GM19468 (cell line): ENCODE measurements around the gene LDLRAD3.

Source experiments
- ATAC-seq: cut with Tn5 transposase; IDR thresholded peaks from one replicate; pipeline ENCODE4 v1.9.1; 2021; ENCODE audit warnings: mild to moderate bottlenecking, moderate library complexity, moderate number of reproducible peaks; ENCODE audit not compliant: unreplicated experiment; ENCODE audit errors: extremely low read depth

Gene LDLRAD3

DNA sequence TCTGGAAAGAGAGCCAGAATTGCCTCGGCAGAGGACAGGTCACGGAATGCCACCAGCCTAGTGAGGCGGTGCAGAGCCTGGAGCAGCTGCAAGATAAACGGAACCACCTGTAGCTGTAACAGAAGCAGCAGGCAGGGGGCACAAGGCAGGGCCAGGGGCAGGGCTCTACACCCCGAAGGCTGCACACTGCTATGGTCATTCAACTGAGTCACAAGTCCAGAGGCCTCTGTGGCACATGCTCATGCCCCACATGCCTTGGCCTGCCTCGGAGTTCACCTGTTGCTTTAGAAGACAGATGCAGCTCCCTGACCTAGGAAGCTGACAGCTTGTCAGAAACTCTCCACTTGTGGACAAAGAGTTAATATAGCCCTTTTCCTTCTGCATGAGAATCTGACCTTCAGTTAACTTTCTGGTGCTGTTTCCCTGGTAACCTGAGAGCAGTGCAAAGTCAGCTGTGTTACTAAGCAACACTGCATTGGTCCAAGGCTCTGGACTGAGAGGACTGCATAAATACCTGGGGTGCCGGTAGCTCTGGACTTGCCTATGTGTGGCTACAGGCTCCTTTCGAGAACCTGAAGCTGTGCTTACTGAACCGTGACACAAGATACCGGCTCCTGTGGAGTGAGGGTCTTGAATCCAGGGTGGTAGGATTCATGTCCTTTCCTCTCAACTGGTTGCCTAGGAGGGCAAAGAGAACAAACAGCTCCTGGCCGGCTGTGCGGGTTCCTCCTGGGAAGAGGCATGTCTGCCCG lies 334.8 kb downstream of the LDLRAD3 start:
- ATAC-seq: no peak

DNA sequence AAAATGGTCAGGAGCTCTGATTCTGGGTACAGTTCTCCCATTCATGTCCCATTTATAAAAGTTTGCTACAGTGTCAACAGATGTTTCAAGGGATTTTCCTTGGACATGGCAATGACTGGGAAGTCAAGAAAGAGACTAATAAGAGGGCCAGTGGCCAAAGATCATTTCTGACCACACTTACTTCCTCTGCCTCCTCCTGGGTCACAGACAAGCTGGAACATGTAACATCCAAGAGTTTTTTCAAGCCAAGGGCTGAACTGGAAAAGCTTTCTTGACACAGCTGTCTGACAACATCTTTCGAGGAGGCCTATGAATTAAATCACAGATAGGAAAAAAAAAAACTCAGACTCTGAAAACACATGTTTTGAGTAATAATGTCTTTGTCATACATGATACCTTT lies 336.7 kb downstream of the LDLRAD3 start:
- no peak for ATAC-seq
